ENCODE results near the gene ISLR.

The ISLR gene, protein sequence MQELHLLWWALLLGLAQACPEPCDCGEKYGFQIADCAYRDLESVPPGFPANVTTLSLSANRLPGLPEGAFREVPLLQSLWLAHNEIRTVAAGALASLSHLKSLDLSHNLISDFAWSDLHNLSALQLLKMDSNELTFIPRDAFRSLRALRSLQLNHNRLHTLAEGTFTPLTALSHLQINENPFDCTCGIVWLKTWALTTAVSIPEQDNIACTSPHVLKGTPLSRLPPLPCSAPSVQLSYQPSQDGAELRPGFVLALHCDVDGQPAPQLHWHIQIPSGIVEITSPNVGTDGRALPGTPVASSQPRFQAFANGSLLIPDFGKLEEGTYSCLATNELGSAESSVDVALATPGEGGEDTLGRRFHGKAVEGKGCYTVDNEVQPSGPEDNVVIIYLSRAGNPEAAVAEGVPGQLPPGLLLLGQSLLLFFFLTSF

DNA sequence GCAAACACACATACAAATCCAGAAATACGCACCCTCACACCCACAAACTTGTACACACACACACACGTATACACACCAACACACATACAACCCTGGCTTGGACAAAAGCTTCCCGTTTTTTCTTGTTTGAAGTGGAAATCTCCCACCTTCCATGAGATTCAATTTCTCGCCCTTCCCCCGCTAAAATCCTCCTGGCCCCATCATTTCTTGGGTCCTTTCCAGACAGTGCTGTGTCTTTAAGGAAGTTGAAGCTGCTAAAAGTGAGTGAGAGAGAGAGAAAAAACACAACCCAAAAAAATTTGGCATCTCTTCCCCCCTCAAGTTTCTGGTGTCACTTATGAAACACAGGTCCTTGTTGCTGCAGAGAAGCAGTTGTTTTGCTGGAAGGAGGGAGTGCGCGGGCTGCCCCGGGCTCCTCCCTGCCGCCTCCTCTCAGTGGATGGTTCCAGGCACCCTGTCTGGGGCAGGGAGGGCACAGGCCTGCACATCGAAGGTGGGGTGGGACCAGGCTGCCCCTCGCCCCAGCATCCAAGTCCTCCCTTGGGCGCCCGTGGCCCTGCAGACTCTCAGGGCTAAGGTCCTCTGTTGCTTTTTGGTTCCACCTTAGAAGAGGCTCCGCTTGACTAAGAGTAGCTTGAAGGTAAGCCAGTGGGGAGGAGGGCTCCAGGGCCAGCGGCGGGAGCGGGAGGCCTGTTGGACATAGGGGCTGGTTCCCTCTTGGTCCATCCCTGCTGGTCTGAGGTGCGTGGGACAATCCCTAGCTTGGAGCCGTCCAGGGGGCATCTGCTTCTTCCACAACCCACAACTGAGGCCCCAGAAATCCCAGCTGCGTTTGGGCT is at the start of gene ISLR:
ISLR (plus strand) TSS at position 331 of the 839 bp plus-strand sequence. CDS start 1,149 bp downstream, outside the sequence.
- DNase-seq (ENCODE audit: low read depth in 3 of 3), result no peak

DNA sequence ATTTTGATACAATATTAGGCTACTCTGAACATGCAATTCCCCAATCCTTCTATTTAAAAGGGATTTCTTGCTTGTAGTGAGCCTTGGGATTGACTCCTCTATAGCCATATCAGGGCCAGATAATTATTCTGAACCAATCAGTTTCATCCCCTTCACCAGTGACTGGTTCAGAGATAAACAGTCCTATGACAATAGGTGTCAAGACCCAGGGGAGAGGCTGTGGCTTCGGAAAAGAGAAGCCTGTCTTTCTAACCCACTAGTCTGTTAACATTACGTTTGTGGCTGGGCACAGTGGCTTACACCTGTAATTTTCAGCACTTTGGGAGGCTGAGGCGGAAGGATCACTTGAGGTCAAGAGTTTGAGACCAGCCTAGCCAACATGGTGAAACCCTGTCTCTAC is 49.3 kb upstream of the ISLR start:
- no peak for DNase-seq (ENCODE audit: low read depth in 3 of 3)

DNA sequence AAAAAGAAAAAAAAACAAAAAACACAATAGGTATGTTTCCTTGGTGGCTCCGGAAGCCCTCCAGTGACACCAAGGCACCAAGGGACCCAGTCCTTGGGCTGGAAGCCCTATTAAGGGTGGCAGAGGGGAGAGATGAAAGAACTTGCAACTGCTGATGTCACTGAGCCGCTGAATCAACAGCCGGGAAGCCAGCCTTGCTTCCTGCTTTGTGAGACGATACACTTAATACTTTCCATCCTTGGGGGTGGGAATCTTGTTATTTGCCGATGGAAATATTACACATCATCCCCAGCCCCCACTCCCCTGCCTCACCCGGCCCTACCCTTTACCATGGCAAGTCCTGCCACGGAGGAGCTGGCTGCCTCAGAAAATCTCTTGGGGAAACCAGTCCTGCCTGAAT is 48.8 kb upstream of the ISLR start:
- no peak for DNase-seq (ENCODE audit: low read depth in 3 of 3)

DNA sequence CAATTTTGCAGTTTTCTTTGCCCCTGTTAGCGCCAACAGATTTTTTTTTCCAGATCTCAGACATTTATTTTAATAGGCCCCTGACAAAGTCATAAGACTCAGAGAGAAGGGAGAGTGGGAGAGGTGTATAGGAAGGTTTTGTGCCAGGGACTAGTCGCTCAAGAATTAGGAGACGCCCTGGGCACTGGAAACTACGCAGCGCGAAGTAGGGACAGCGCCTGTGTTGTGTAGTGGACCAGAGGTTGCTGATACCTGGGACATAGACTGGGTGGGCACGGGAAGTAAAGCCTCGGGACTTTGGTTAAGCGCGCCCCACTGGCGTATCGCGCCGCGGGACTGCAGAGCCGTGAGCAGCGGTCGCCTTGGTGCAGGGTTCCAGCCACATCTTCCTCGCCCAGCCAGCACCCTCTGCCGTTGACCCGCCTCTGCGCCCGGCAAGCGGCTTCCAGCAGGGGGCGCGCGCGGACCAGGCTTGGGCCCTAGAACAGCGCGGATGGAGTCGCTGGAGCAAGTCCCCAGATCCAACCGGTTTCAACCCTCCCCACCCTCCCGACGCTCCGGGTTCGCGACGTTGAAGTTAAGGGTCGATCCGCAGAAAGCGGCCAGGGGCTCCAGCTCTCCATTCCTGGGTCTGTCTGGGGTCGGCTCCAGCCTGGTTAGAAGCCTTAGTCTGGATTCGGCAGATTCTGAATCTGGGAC is 46.1 kb upstream of the ISLR start:
- peak; percentile 73 to 86 (median 78) for DNase-seq (ENCODE audit: low read depth in 3 of 3)

DNA sequence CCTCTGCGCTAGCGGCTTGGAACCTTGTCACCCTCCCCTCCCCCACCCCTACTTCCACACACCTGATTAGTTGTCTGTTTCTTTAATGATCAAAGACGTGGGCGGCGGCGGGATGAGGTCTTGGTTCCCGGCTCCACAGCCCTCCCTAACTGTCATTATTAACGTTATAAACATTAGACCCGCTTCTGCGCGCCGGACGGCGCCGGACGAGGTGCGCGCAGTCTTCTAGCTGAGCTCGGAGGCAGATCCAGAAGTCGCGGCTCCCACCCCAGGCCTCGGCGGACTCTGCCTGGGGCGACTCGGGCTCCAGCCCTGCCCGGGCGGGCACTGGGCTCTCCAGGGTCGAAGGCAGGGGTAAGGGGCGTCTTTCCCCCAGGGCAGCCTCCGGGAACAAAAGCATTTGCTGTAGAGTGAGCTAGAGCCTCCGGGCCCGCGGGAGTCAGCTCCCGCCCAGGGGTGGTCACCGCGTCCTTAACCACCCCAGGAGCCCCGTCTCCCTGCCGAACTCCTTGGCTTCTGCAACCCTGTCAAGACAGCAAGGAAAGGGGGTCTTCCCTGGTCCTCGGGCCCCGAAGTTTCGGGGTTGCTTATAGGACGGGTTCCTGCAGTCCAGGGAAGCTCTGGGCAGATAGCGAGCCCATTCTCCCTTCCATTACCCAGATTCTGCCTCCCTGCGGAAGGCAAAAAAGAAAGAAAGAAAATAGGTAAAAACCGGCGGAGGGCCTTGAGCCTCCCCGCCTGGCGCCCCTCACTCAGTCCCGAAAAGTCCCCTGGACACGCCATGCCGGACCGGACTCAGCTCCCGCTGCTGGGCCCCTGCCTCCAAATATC is 45.3 kb upstream of the ISLR start:
- DNase-seq (ENCODE audit: low read depth in 3 of 3), result no peak

DNA sequence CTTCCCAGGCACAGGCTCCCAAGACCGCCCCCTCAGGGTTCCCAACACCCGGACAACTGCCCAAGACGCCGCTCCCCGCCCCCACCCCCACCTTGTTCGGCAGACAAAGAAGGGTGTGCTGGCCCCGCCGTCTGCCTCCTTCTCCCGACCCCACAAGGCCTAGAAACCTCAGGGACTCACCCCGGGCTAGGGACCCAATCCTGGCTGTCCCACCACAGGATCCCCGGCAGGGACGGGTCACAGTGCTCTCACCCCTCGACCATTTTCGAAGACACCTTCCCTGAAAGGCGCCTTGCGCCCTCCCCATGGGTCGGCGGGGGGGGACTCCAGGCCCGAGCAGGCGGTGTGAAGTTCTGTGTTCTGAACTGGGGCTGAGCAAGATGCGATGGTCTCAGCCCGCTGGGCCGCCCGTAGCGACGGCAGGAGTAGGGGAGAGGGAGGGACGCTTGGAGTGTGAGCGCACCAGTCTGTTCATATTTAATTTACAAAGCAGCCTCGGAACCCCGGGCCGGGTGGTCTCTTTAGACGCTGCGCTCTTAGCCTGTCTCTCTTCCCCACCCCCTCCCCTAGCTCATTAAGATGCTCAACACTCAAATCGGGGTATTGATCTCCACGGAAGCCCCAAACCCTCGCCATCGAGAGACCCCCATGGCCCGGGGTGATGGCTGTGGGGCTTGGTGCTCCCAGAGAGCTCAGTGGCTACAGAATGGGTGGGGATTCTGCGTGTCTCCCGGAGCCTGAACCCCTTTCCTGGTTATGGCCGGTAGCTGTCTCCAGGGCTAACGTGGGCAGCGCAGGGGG is 44.5 kb upstream of the ISLR start:
- no peak for DNase-seq (ENCODE audit: low read depth in 3 of 3)

DNA sequence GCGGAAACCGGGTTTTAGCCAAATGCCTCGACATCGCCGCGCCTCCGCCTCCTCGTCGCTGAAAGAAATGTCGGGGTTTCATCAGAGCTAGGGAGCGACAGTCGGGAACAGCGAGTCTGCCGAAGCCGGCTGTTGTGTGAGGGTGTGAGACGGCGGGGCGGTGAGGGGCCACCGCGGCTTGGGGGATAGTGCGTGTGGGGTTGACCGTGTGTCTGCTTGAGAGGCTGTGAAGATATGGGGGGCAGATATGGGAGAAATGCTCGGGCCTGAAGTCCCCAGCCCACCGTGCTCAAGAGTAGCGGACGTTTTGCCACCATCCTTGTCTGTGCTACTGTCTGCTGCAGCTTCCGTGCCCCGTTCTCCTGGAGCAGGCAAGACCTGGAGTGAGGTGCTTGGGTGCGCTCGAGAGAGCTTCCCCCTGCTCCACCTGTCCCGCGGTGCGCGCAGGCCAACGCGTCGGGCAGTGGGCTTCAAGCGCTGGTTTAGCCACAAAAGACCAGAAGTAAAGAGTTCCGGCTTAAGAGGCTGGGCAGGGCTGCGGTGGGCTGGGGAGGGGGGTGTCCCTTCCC is 43.8 kb upstream of the ISLR start:
- no peak for DNase-seq (ENCODE audit: low read depth in 3 of 3)

DNA sequence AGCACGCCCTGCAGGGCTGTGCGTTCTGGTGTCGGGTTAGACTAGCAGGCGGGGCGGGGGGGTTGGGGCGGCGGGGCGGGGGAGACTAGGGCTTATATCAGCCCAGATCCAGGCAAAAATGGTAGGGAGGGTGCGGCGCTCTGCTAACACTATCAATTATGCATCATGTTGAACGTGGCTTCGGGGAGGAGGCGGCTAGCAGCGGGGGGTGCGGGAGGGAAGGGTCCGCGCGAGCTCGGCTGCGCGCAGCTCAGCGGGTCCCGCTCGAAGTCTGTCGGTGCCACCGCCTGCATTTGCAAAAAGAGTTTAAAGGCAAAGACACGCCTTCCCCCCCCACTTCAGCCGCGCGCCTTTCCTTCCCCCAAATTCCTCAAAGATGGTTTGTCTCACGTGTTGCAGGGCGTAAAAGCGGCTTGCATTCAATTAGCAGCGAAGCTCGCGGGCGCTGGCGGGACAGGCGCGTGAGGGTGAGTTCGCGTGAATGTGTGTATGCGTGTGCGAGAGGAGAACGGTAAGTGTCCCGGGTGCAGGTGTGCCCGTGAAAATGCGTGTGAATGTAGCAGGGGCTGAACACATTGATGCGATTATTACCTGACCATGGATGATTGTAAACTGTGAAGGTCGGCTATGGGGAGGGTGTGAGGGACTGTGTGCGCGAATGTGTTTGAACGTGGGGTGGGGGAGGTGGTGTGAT is 43.2 kb upstream of the ISLR start, which contains the start of gene ISLR2:
ISLR2 (plus strand) TSS at position 432 of the 694 bp plus-strand sequence. CDS start 2,169 bp downstream, outside the sequence.
- no peak for DNase-seq (ENCODE audit: low read depth in 3 of 3)

DNA sequence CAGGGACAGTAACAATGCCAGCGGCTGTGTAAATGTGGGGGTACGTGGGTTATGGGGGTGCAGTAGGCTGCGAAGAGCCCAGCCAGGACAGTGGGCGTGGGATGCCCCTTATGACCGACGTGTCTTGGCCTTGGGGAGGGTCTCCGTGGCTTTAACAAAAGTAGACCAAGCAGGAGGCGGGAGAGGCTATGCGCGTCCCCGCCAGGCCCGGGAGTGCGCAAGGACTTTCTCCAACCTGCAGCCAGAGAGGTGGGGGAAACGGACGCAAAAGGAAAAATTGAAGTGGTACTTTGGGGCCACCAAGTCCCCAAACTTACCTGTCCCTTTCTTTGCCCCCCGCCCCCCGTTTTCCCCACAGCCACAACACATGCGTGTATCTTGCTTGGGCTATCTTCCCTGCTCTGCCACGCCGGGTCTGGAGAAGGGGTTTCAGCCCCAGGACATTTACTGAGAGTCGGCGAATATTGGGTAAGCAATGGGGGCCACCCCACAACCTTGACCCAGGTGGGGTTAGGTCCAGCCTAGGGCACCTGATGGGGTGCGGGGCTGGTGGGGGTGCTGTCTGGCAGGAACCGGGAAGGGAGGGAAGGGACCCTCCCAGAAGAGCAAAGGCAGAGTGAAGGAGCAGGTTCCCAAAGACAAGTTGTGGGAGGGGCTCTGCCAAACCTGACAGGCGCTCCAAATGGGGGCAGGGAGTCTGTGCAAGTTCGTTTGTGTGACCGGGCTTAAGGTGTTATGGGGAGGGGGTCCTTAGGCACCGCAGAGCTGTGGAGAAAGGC is 42.5 kb upstream of the ISLR start:
- no peak for DNase-seq (ENCODE audit: low read depth in 3 of 3)

DNA sequence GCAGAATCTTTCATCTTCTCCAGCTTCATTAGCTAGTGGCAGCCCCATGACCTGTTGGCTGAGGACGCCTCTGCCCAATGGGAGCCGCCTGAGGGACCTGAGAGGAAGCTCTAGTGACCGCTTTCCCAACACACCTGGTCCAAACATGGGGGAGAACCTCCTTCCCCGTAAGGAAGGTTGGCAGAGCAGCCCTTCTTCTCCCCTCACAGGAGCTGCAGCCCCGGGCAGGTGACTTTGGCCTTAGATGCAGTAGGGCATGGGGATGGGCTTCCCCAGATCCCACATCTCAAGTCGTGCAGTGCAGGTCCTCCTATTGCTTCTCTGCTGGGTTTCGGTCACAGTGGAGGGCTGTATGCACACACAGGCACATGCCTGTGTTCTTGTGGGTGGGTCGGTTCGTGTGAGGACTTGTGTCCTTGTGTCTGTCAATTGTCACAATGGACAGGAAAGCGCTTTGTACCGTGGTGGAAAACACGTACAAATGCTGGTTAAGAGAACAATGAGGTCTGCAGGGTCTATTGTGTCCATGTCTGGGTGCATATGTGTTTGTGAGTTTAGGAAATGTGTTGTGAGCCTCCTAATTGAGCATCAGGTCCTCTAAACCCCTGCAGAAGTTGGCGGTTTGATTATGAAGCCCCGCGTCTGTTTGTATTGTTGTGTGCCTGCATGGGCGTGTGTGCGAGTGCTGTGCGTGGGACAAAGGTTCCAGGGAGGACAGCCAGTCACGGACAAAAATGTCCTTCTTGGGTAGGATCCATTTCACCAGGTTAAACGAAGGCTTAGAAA is 41.7 kb upstream of the ISLR start:
- no peak for DNase-seq (ENCODE audit: low read depth in 3 of 3)

DNA sequence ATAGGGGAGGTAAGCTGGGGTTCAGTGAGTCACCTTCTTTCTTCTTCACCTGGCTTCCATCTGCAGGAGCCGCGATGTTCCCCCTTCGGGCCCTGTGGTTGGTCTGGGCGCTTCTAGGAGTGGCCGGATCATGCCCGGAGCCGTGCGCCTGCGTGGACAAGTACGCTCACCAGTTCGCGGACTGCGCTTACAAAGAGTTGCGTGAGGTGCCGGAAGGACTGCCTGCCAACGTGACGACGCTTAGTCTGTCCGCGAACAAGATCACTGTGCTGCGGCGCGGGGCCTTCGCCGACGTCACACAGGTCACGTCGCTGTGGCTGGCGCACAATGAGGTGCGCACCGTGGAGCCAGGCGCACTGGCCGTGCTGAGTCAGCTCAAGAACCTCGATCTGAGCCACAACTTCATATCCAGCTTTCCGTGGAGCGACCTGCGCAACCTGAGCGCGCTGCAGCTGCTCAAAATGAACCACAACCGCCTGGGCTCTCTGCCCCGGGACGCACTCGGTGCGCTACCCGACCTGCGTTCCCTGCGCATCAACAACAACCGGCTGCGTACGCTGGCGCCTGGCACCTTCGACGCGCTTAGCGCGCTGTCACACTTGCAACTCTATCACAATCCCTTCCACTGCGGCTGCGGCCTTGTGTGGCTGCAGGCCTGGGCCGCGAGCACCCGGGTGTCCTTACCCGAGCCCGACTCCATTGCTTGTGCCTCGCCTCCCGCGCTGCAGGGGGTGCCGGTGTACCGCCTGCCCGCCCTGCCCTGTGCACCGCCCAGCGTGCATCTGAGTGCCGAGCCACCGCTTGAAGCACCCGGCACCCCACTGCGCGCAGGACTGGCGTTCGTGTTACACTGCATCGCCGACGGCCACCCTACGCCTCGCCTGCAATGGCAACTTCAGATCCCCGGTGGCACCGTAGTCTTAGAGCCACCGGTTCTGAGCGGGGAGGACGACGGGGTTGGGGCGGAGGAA is 40.5 kb upstream of the ISLR start:
- no peak for DNase-seq (ENCODE audit: low read depth in 3 of 3)

DNA sequence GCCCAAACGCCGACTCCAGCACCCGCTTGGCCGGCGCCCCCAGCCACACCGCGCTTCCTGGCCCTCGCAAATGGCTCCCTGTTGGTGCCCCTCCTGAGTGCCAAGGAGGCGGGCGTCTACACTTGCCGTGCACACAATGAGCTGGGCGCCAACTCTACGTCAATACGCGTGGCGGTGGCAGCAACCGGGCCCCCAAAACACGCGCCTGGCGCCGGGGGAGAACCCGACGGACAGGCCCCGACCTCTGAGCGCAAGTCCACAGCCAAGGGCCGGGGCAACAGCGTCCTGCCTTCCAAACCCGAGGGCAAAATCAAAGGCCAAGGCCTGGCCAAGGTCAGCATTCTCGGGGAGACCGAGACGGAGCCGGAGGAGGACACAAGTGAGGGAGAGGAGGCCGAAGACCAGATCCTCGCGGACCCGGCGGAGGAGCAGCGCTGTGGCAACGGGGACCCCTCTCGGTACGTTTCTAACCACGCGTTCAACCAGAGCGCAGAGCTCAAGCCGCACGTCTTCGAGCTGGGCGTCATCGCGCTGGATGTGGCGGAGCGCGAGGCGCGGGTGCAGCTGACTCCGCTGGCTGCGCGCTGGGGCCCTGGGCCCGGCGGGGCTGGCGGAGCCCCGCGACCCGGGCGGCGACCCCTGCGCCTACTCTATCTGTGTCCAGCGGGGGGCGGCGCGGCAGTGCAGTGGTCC is 39.7 kb upstream of the ISLR start:
- DNase-seq (ENCODE audit: low read depth in 3 of 3), result no peak

DNA sequence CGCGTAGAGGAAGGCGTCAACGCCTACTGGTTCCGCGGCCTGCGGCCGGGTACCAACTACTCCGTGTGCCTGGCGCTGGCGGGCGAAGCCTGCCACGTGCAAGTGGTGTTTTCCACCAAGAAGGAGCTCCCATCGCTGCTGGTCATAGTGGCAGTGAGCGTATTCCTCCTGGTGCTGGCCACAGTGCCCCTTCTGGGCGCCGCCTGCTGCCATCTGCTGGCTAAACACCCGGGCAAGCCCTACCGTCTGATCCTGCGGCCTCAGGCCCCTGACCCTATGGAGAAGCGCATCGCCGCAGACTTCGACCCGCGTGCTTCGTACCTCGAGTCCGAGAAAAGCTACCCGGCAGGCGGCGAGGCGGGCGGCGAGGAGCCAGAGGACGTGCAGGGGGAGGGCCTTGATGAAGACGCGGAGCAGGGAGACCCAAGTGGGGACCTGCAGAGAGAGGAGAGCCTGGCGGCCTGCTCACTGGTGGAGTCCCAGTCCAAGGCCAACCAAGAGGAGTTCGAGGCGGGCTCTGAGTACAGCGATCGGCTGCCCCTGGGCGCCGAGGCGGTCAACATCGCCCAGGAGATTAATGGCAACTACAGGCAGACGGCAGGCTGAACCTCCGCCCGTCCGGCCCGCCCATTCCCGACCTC is 39.0 kb upstream of the ISLR start:
- no peak for DNase-seq (ENCODE audit: low read depth in 3 of 3)

DNA sequence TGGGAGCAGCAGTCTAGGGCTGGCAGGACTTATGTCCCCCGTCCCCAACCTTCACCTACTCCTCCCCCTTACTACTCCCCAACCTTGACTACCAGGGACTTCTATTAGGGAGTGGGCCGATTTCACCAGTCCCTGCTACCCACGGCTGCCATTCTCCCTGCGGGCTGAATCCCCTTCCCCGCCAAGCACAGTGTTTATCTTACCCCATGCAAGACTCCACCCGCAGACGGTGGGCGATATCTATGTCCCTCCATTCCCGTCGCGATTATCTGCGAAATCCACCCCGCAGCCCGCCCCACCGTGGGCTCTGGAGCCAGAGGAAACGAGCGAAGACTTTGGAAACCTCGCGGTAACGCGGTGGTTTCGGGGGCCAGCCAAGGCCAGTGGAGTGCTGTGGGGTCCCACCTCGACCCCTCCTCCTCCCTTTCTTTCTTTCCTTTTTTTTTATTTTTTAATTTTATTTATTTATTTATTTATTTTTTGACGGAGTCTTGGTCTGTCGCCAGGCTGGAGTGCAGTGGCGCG is 38.4 kb upstream of the ISLR start:
- no peak for DNase-seq (ENCODE audit: low read depth in 3 of 3)

DNA sequence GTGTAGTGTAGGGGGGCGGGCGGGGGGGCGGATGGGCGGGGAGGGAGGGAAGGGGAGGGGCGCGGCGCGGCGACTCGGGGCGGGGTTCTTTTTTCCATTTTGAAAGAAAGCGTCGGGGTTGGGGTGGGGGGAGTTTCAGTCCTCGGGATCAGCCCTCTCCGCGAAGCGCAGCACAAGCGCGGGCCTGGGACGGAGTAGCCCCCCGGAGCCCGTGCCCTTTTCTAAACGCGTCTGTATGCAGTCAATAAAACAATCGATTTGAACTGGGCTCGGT is 37.0 kb upstream of the ISLR start:
- DNase-seq (ENCODE audit: low read depth in 3 of 3), result no peak

All from stimulated activated CD4-positive, alpha-beta T cell treated with anti-CD3 and anti-CD28 coated beads, TNF-alpha, amount 100 ng/mL, for 24 hours (primary cell).